SK-N-SH (cell line): ENCODE results near the gene ZNF396. TPM values are rescaled to one million over a fixed set of nuclear protein-coding genes. Genes with fewer than 3 reads are reported as not detected.

ENCODE experiments used
- CTCF ChIA-PET: fragments of 300-600, 350-600 bp; formaldehyde crosslinking; extraction: SDS; loops from one replicate; lab custom pipeline; 2021; lab: Yijun Ruan, JAX
- POLR2A ChIA-PET: fragments of 350-600 bp; sonication (Branson Sonifier 250); formaldehyde crosslinking; extraction: SDS; loops from one replicate; lab custom pipeline; 2020; ENCODE audit warnings: antibody characterized with exemption, inconsistent platforms; lab: Yijun Ruan, JAX
- DNase-seq: peaks from one replicate; pipeline ENCODE4 v3.0.0; 2012
- H2AFZ ChIP-seq: fragments of 200-600 bp; sonication (generic); 2 replicates; pipeline ENCODE4 v1.8.1; 2016; ENCODE audit warnings: antibody characterized with exemption, mild to moderate bottlenecking, low read depth
- H3F3A ChIP-seq: fragments of 200-600 bp; sonication (generic); replicated peaks from 2 replicates; pipeline ENCODE3; 2016; ENCODE audit warnings: antibody characterized with exemption, mild to moderate bottlenecking; ENCODE audit not compliant: insufficient read depth
- H3K27ac ChIP-seq, 2 experiments: fragments of 200-500 bp in 1 of 2; fragments of 200-600 bp in 1 of 2; sonication (Bioruptor generic) in 1 of 2; sonication (generic), shearing (Covaris generic) in 1 of 2; 2 replicates each; pipeline versions ENCODE4 v1.5.1 to v1.6.1; 2014 to 2016; ENCODE audit warnings: low read depth in 2 of 2, inconsistent platforms in 1 of 2, low read length in 1 of 2, mild to moderate bottlenecking in 1 of 2, mixed read lengths in 1 of 2
- H3K27me3 ChIP-seq: fragments of 200-600 bp; sonication (generic), shearing (Covaris generic); 2 replicates; pipeline ENCODE4 v1.6.1; 2016; ENCODE audit warnings: mixed run types; ENCODE audit not compliant: insufficient read depth
- H3K36me3 ChIP-seq, 2 experiments: fragments of 200-500 bp in 1 of 2; fragments of 200-600 bp in 1 of 2; sonication (Bioruptor generic) in 1 of 2; sonication (generic) in 1 of 2; replicated peaks in 1 of 2; 2 replicates each; pipeline versions ENCODE3 to v1.5.1; 2014 to 2016; ENCODE audit warnings: low read length in 1 of 2, mild to moderate bottlenecking in 1 of 2; ENCODE audit not compliant: insufficient read depth in 2 of 2, control insufficient read depth in 1 of 2
- H3K4me1 ChIP-seq, 2 experiments: fragments of 200-500 bp in 1 of 2; fragments of 200-600 bp in 1 of 2; sonication (Bioruptor generic) in 1 of 2; sonication (generic), shearing (Covaris generic) in 1 of 2; 2 replicates each; pipeline versions ENCODE4 v1.5.1 to v1.6.1; 2014 to 2016; ENCODE audit warnings: low read depth in 1 of 2, low read length in 1 of 2, mixed run types in 1 of 2; ENCODE audit not compliant: insufficient read depth in 2 of 2, control insufficient read depth in 1 of 2
- H3K4me2 ChIP-seq: fragments of 200-600 bp; sonication (generic), shearing (Covaris generic); 2 replicates; pipeline ENCODE4 v1.6.1; 2017; ENCODE audit warnings: mixed run types
- H3K4me3 ChIP-seq, 2 experiments: fragments of 200-500 bp in 1 of 2; fragments of 200-600 bp in 1 of 2; sonication (Bioruptor generic) in 1 of 2; sonication (generic), shearing (Covaris generic) in 1 of 2; 2 replicates each; pipeline versions ENCODE4 v1.5.1 to v1.8.1; 2014 to 2016; ENCODE audit warnings: low read depth in 2 of 2, inconsistent platforms in 1 of 2, low read length in 1 of 2, mild to moderate bottlenecking in 1 of 2, mixed read lengths in 1 of 2, moderate library complexity in 1 of 2
- H3K79me2 ChIP-seq: fragments of 200-600 bp; sonication (generic); 2 replicates; pipeline ENCODE4 v1.8.1; 2017; ENCODE audit warnings: mild to moderate bottlenecking; ENCODE audit not compliant: insufficient read depth
- H3K9ac ChIP-seq: fragments of 200-600 bp; sonication (generic); 2 replicates; pipeline ENCODE4 v1.6.1; 2017; ENCODE audit warnings: mixed run types
- H3K9me2 ChIP-seq: fragments of 200-600 bp; sonication (generic); 2 replicates; pipeline ENCODE4 v1.6.1; 2017; ENCODE audit warnings: mixed run types
- H3K9me3 ChIP-seq: fragments of 200-600 bp; sonication (generic); 2 replicates; pipeline ENCODE4 v1.6.1; 2017; ENCODE audit warnings: mixed run types, mild to moderate bottlenecking, moderate library complexity
- H4K20me1 ChIP-seq: fragments of 200-600 bp; sonication (generic); 2 replicates; pipeline ENCODE4 v1.6.1; 2017; ENCODE audit warnings: mild to moderate bottlenecking, mixed run types; ENCODE audit not compliant: insufficient read depth
- ELF1 ChIP-seq: IDR thresholded peaks from 2 replicates; pipeline ENCODE4 v1.4.0; 2012
- GABPA ChIP-seq: IDR thresholded peaks from 2 replicates; pipeline ENCODE4 v1.4.0; 2012; ENCODE audit warnings: low read depth, mild to moderate bottlenecking
- MEF2A ChIP-seq: IDR thresholded peaks from 2 replicates; pipeline ENCODE4 v1.4.0; 2012; ENCODE audit warnings: low read depth, borderline replicate concordance
- MXI1 ChIP-seq: IDR thresholded peaks from 2 replicates; pipeline ENCODE4 v1.6.1; 2012; ENCODE audit warnings: mild to moderate bottlenecking, low read depth, low read length, improper control_type of control experiment
- SIN3A ChIP-seq: IDR thresholded peaks from 2 replicates; pipeline ENCODE4 v1.6.1; 2012; ENCODE audit warnings: low read depth, mild to moderate bottlenecking, low read length, moderate library complexity, borderline replicate concordance
- TEAD4 ChIP-seq: IDR thresholded peaks from 2 replicates; pipeline ENCODE4 v1.4.0; 2012; ENCODE audit warnings: mild to moderate bottlenecking, borderline replicate concordance; ENCODE audit not compliant: insufficient read depth
- YY1 ChIP-seq: IDR thresholded peaks from 2 replicates; pipeline ENCODE4 v1.4.0; 2012; ENCODE audit warnings: low read depth, mild to moderate bottlenecking
- WGBS: methylation state at CpG from one replicate; pipeline ENCODE4 v1.1.6; 2017; ENCODE audit warnings: low lambda C conversion rate; 5-methylcytosine and 5-hydroxymethylcytosine counted together
- polyA plus RNA-seq, 3 experiments: library from polyadenylated mRNA; depleted of rRNA; stranded (reverse); fragments of >200 nt; gene quantifications; 2 replicates each; pipeline ENCODE4 v1.2.3, GENCODE V29; 2012
- TF ChIP-seq, protein P1 (sequence below): IDR thresholded peaks from 2 replicates; pipeline ENCODE4 v1.4.0; 2012; ENCODE audit warnings: low read depth, borderline replicate concordance
- TF ChIP-seq, protein P2 (sequence below): IDR thresholded peaks from 2 replicates; pipeline ENCODE4 v1.6.1; 2012; ENCODE audit warnings: mild to moderate bottlenecking, low read depth, low read length, moderate library complexity
- TF ChIP-seq, protein P3 (sequence below): fragments of 150-350 bp; IDR thresholded peaks from 2 replicates; pipeline ENCODE4 v1.6.1; 2017; ENCODE audit warnings: antibody characterized with exemption, low read length, low read depth, borderline replicate concordance
- TF ChIP-seq, protein P4 (sequence below): IDR thresholded peaks from 2 replicates; pipeline ENCODE4 v1.4.0; 2012; ENCODE audit warnings: low read depth, borderline replicate concordance

ZNF396 gene
- polyA plus RNA-seq, 1 of the 3 experiments (the other 2 are of a cell fraction), result 0.41 TPM

DNA sequence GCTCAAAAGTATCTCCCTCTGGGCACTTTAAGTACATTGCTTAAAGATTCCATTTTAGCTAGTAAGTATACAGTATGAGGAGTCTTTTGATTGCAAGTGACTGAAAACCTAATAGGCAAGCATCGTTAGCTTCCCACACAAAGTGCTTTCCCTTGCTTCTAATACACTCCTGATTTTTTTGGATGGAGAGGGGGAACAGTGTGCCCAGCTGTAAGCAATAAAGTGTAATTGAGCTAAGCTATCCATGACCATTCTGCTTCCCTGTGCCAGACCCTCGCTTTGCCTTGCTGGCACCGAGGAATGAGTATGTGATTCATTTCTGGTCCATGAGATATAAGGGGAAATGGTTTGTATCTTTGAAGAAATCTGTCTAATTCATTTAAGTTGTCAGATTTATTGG, 29.1 kb downstream of the ZNF396 start:
- Histone ChIP-seq H3K9me2 (no peaks in the 10 kb centered on the region), H2AFZ (no peak overlapping the region), H3K4me1 (peaks cover 0 to 9% of the 10 kb centered on the region in 2 experiments; a peak in 3 of 4 replicates), H3K79me2 (peaks cover 21% of the 10 kb centered on the region), H3K36me3 (peaks cover 0 to 3% of the 10 kb centered on the region in 2 experiments), H4K20me1 (peaks cover 8% of the 10 kb centered on the region), H3K4me3 (no peak overlapping the region), H3F3A (no peaks in the 10 kb centered on the region), H3K9me3 (no peaks in the 10 kb centered on the region), H3K27me3 (no peaks in the 10 kb centered on the region), H3K27ac (no peak overlapping the region), H3K9ac (no peak overlapping the region), H3K4me2 (no peak overlapping the region)
- TF ChIP-seq TEAD4 (no peak), YY1 (no peak), ELF1 (no peak), MXI1 (no peak), GABPA (no peak), MEF2A (no peak), SIN3A (no peak)
- TF ChIP-seq, protein P1, sequence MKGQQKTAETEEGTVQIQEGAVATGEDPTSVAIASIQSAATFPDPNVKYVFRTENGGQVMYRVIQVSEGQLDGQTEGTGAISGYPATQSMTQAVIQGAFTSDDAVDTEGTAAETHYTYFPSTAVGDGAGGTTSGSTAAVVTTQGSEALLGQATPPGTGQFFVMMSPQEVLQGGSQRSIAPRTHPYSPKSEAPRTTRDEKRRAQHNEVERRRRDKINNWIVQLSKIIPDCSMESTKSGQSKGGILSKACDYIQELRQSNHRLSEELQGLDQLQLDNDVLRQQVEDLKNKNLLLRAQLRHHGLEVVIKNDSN, result no peak
- TF ChIP-seq, protein P2, sequence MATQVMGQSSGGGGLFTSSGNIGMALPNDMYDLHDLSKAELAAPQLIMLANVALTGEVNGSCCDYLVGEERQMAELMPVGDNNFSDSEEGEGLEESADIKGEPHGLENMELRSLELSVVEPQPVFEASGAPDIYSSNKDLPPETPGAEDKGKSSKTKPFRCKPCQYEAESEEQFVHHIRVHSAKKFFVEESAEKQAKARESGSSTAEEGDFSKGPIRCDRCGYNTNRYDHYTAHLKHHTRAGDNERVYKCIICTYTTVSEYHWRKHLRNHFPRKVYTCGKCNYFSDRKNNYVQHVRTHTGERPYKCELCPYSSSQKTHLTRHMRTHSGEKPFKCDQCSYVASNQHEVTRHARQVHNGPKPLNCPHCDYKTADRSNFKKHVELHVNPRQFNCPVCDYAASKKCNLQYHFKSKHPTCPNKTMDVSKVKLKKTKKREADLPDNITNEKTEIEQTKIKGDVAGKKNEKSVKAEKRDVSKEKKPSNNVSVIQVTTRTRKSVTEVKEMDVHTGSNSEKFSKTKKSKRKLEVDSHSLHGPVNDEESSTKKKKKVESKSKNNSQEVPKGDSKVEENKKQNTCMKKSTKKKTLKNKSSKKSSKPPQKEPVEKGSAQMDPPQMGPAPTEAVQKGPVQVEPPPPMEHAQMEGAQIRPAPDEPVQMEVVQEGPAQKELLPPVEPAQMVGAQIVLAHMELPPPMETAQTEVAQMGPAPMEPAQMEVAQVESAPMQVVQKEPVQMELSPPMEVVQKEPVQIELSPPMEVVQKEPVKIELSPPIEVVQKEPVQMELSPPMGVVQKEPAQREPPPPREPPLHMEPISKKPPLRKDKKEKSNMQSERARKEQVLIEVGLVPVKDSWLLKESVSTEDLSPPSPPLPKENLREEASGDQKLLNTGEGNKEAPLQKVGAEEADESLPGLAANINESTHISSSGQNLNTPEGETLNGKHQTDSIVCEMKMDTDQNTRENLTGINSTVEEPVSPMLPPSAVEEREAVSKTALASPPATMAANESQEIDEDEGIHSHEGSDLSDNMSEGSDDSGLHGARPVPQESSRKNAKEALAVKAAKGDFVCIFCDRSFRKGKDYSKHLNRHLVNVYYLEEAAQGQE, result no peak
- TF ChIP-seq, protein P3, sequence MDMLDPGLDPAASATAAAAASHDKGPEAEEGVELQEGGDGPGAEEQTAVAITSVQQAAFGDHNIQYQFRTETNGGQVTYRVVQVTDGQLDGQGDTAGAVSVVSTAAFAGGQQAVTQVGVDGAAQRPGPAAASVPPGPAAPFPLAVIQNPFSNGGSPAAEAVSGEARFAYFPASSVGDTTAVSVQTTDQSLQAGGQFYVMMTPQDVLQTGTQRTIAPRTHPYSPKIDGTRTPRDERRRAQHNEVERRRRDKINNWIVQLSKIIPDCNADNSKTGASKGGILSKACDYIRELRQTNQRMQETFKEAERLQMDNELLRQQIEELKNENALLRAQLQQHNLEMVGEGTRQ, result no peak
- TF ChIP-seq, protein P4, sequence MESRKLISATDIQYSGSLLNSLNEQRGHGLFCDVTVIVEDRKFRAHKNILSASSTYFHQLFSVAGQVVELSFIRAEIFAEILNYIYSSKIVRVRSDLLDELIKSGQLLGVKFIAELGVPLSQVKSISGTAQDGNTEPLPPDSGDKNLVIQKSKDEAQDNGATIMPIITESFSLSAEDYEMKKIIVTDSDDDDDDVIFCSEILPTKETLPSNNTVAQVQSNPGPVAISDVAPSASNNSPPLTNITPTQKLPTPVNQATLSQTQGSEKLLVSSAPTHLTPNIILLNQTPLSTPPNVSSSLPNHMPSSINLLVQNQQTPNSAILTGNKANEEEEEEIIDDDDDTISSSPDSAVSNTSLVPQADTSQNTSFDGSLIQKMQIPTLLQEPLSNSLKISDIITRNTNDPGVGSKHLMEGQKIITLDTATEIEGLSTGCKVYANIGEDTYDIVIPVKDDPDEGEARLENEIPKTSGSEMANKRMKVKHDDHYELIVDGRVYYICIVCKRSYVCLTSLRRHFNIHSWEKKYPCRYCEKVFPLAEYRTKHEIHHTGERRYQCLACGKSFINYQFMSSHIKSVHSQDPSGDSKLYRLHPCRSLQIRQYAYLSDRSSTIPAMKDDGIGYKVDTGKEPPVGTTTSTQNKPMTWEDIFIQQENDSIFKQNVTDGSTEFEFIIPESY, result no peak
- WGBS, result 20% methylated on average over 3 of the region's 3 CpGs
- POLR2A ChIA-PET, result interaction anchor here (0.6 kb wide), 1 partner anchor 59 kb away, joined by 4 read pairs; no protein-coding TSS in a partner anchor
- CTCF ChIA-PET, result no interaction called here
- DNase-seq, result no peak
